Endothelial cell of umbilical vein (primary cell): ENCODE data around the gene CACNA2D2. TPM values are rescaled to one million over a fixed set of nuclear protein-coding genes. Genes with fewer than 3 reads are reported as not detected.

Experiments used
- BruUV-seq: library from RNA; stranded (reverse); fragments of 400-500 nt; replicated peaks from 2 replicates; lab custom pipeline; 2021; lab: Mats Ljungman, UMichigan
- CTCF ChIA-PET: fragments of 300-600, 350-600 bp; sonication (Branson Sonifier 250); formaldehyde crosslinking; loops from one replicate; lab custom pipeline; 2021; ENCODE audit warnings: antibody characterized with exemption, inconsistent platforms; lab: Charles Lee
- POLR2A ChIA-PET: fragments of 300-600, 350-600 bp; sonication (Branson Sonifier 250); formaldehyde crosslinking; loops from one replicate; lab custom pipeline; 2021; ENCODE audit warnings: antibody characterized with exemption, inconsistent platforms; lab: Charles Lee
- DNase-seq: peaks from one replicate; pipeline ENCODE4 v3.0.0-alpha.2; 2011; ENCODE audit warnings: low read depth, low spot score
- FAIRE-seq: peaks from 2 replicates; lab custom pipeline; 2011; peaks lifted over from hg19 to GRCh38; lab: Jason Lieb, UNC
- H2AFZ ChIP-seq: 2 replicates; pipeline ENCODE4 v1.6.0; 2012; ENCODE audit warnings: low read depth, low read length, control low read depth, inconsistent platforms
- H3K27ac ChIP-seq: 2 replicates; pipeline ENCODE4 v1.5.1; 2011; ENCODE audit warnings: low read depth, mild to moderate bottlenecking, control low read depth, low read length, moderate library complexity; ENCODE audit not compliant: insufficient read depth
- H3K27me3 ChIP-seq, 2 experiments: 2 replicates each; pipeline versions ENCODE4 v1.6.0 to v1.6.1; 2011; ENCODE audit warnings: low read length in 2 of 2, mixed read lengths in 1 of 2; ENCODE audit not compliant: control insufficient read depth in 2 of 2, insufficient read depth in 2 of 2
- H3K36me3 ChIP-seq, 2 experiments: 2 replicates in 1 of 2; 3 replicates in 1 of 2; pipeline ENCODE4 v1.5.1; 2011; ENCODE audit warnings: low read length in 2 of 2, mild to moderate bottlenecking in 1 of 2, moderate library complexity in 1 of 2; ENCODE audit not compliant: control insufficient read depth in 2 of 2, insufficient read depth in 2 of 2; ENCODE audit errors: extremely low read depth in 1 of 2
- H3K4me1 ChIP-seq: 3 replicates; pipeline ENCODE4 v1.5.1; 2011; ENCODE audit warnings: mild to moderate bottlenecking, low read length; ENCODE audit not compliant: control insufficient read depth, insufficient read depth; ENCODE audit errors: extremely low read depth
- H3K4me2 ChIP-seq: 2 replicates; pipeline ENCODE4 v1.6.1; 2011; ENCODE audit warnings: low read length, control low read depth, mixed read lengths; ENCODE audit not compliant: insufficient read depth
- H3K4me3 ChIP-seq, 3 experiments: fragments of 200-600 bp in 1 of 3; sonication (generic), shearing (Covaris generic) in 1 of 3; replicated peaks in 1 of 3; 2 replicates each; pipeline ENCODE4 v1.5.1; 2011 to 2016; ENCODE audit warnings: control low read depth in 3 of 3, low read length in 3 of 3, mild to moderate bottlenecking in 2 of 3, inconsistent platforms in 1 of 3, low read depth in 1 of 3, moderate library complexity in 1 of 3; ENCODE audit not compliant: insufficient read depth in 1 of 3
- H3K79me2 ChIP-seq: 2 replicates; pipeline ENCODE4 v1.6.0; 2012; ENCODE audit warnings: low read length, inconsistent platforms; ENCODE audit not compliant: control insufficient read depth, insufficient read depth
- H3K9ac ChIP-seq: replicated peaks from 2 replicates; pipeline ENCODE3; 2011; ENCODE audit warnings: low read length, control low read depth; ENCODE audit not compliant: insufficient read depth; ENCODE audit errors: extremely low read depth
- H3K9me1 ChIP-seq: replicated peaks from 3 replicates; pipeline ENCODE4 v1.6.0; 2011; ENCODE audit warnings: mild to moderate bottlenecking, low read length; ENCODE audit not compliant: control insufficient read depth, insufficient read depth; ENCODE audit errors: extremely low read depth
- H3K9me3 ChIP-seq: replicated peaks from 2 replicates; pipeline ENCODE4 v1.5.1; 2012; ENCODE audit warnings: low read length, inconsistent platforms; ENCODE audit not compliant: control insufficient read depth, insufficient read depth
- H4K20me1 ChIP-seq: replicated peaks from 2 replicates; pipeline ENCODE3; 2011; ENCODE audit warnings: mild to moderate bottlenecking, low read length; ENCODE audit not compliant: control insufficient read depth, insufficient read depth; ENCODE audit errors: extremely low read depth
- EZH2 ChIP-seq: IDR thresholded peaks from 2 replicates; pipeline ENCODE4 v1.6.1; 2012; ENCODE audit warnings: borderline replicate concordance, low read depth, mild to moderate bottlenecking, moderate library complexity, low read length, inconsistent platforms; ENCODE audit not compliant: severe bottlenecking
- GATA2 ChIP-seq: IDR thresholded peaks from 2 replicates; pipeline ENCODE4 v1.7.0; 2011; ENCODE audit warnings: low read depth, mild to moderate bottlenecking, moderate library complexity, mixed read lengths, low read length; ENCODE audit not compliant: insufficient read length, insufficient read depth
- JUN ChIP-seq: IDR thresholded peaks from 2 replicates; pipeline ENCODE4 v1.6.1; 2011; ENCODE audit warnings: borderline replicate concordance, low read depth; ENCODE audit not compliant: insufficient read length, insufficient read depth
- POLR2AphosphoS5 ChIP-seq: IDR thresholded peaks from 2 replicates; pipeline ENCODE4 v1.6.1; 2012; ENCODE audit warnings: low read depth, mild to moderate bottlenecking, control low read depth, low read length, moderate library complexity; ENCODE audit not compliant: insufficient read depth
- dilution Hi-C: fragments of 300-500 bp; cut with MboI; formaldehyde crosslinking; loops from one replicate; pipeline ENCODE4 v1.15.0; 2019; ENCODE audit warnings: low sequenced_read_pairs; ENCODE audit not compliant: extremely low pct_ligation_motif_present
- intact Hi-C: fragments of 100-400 bp; cut with micrococcal nuclease; formaldehyde crosslinking; loops from one replicate; pipeline ENCODE4 v1.10.0; 2022
- polyA plus RNA-seq, 4 experiments: library from polyadenylated mRNA; depleted of rRNA in 3 of 4; stranded (reverse) in 3 of 4; unstranded in 1 of 4; fragments of >200 nt; gene quantifications; 2 replicates each; pipeline versions ENCODE4 v1.2.1 to v1.2.3, GENCODE V29; 2011 to 2012; ENCODE audit warnings: missing spikeins in 1 of 4
- total RNA-seq: library from RNA; stranded (reverse); gene quantifications from 2 replicates; pipeline ENCODE4 v1.2.3, GENCODE V29; 2021
- TF ChIP-seq, protein P1 (sequence below): IDR thresholded peaks from 2 replicates; pipeline ENCODE4 v1.6.1; 2011; ENCODE audit not compliant: insufficient read depth, insufficient read length
- TF ChIP-seq, protein P2 (sequence below), 2 donors: IDR thresholded peaks; 1 replicate in 1 of 2; 2 replicates in 1 of 2; pipeline ENCODE4 v1.5.1; 2011; ENCODE audit warnings: low read length in 2 of 2, mild to moderate bottlenecking in 2 of 2, moderate library complexity in 2 of 2, control low read depth in 1 of 2, inconsistent platforms in 1 of 2, low read depth in 1 of 2; ENCODE audit not compliant: insufficient read depth in 1 of 2; ENCODE audit errors: extremely low read depth in 1 of 2

CACNA2D2 gene
- total and polyA plus RNA-seq, 2 donors (not counting 3 experiments of a cell fraction or from before 2014, with no cell fraction given): 0.15 TPM; not detected in 1

DNA sequence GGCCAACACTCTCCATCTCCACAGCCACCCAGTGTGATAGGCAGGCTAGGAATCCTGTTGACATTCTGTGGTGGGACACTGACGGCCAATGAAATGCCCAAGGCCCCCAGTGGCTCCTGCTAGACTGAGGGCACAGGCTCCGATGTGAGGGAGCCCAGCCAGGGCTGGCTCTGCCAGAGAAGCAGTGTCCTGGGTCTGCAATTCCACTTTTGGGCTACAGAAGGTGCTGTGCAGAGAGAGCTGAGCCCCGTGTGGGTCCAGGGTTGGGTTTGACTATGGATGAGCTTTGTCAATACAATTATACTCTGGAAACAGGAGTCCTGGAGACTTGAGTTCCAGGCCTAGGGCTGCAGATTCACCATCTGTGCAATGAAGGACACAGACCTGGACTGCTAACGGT is 88.4 kb downstream of the CACNA2D2 start:
- Histone ChIP-seq H3K27me3 (peaks cover 0 to 2% of the 10 kb centered on the region in 2 experiments), H3K4me2 (no peak overlapping the region), H3K79me2 (no peaks in the 10 kb centered on the region), H3K9ac (no peak overlapping the region), H2AFZ (no peak overlapping the region), H3K4me1 (no peaks in the 10 kb centered on the region), H3K9me1 (no peaks in the 10 kb centered on the region), H3K9me3 (no peaks in the 10 kb centered on the region), H3K4me3 (no peak overlapping the region), H3K27ac (no peak overlapping the region), H4K20me1 (no peaks in the 10 kb centered on the region), H3K36me3 (no peaks in the 10 kb centered on the region)
- intact Hi-C loops: no loop called here
- no peak for FAIRE-seq
- DNase-seq: no peak
- BruUV-seq: no TSS peak
- no peak for TF ChIP-seq POLR2AphosphoS5
- TF ChIP-seq GATA2: no peak
- TF ChIP-seq EZH2: no peak
- TF ChIP-seq, protein P1, sequence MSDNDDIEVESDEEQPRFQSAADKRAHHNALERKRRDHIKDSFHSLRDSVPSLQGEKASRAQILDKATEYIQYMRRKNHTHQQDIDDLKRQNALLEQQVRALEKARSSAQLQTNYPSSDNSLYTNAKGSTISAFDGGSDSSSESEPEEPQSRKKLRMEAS: no peak
- TF ChIP-seq, protein P2, sequence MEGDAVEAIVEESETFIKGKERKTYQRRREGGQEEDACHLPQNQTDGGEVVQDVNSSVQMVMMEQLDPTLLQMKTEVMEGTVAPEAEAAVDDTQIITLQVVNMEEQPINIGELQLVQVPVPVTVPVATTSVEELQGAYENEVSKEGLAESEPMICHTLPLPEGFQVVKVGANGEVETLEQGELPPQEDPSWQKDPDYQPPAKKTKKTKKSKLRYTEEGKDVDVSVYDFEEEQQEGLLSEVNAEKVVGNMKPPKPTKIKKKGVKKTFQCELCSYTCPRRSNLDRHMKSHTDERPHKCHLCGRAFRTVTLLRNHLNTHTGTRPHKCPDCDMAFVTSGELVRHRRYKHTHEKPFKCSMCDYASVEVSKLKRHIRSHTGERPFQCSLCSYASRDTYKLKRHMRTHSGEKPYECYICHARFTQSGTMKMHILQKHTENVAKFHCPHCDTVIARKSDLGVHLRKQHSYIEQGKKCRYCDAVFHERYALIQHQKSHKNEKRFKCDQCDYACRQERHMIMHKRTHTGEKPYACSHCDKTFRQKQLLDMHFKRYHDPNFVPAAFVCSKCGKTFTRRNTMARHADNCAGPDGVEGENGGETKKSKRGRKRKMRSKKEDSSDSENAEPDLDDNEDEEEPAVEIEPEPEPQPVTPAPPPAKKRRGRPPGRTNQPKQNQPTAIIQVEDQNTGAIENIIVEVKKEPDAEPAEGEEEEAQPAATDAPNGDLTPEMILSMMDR (IDR thresholded peaks at IDR 0.05; ENCODE audit: extremely low read depth in 1 of 2, insufficient read depth in 1 of 2, low read depth in 1 of 2, low read length in 2 of 2): no peak
- TF ChIP-seq JUN: no peak
- dilution Hi-C loops: no loop called here
- POLR2A ChIA-PET: no interaction called here
- CTCF ChIA-PET: interaction anchor here (1.4 kb wide), 1 partner anchor 23 kb away, joined by 3 read pairs; no protein-coding TSS in a partner anchor
